ENCODE results near the gene TTC1.

DNA sequence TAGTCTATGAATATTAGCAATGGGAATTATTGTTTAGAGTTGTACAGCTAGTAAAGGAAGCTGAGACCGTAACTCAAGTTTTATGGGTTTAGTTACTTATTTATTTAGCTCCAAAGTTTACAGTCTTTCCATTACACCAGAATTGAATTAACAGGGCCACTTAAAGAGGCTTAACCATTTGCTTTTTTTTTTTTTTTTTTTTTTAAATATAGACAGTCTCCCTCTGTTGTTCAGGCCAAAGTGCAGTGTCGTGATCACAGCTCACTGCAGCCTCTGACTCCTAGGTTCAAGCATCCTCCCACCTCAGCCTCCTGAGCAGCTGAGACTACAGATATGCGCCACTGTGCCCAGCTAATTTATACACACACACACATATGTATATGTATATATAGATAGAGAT lies 1.4 kb upstream of the TTC1 start:
- TF ChIP-seq POLR2A (IDR thresholded peaks at IDR 0.05; ENCODE audit: control extremely low read depth in 1 of 2, low read depth in 2 of 2, low read length in 2 of 2) (no peak), ZNF274 (IDR thresholded peaks at IDR 0.05; ENCODE audit: borderline replicate concordance, extremely low read depth, low read length) (no peak), EZH2 (IDR thresholded peaks at IDR 0.05; ENCODE audit: low read depth, low read length, severe bottlenecking) (no peak), JUN (IDR thresholded peaks at IDR 0.05; ENCODE audit: low read depth, low read length) (no peak), CHD2 (IDR thresholded peaks at IDR 0.05; ENCODE audit: low read length) (no peak), KDM4A (IDR thresholded peaks at IDR 0.05; ENCODE audit: low read depth, low read length, severe bottlenecking) (no peak)
- TF ChIP-seq, protein P1, sequence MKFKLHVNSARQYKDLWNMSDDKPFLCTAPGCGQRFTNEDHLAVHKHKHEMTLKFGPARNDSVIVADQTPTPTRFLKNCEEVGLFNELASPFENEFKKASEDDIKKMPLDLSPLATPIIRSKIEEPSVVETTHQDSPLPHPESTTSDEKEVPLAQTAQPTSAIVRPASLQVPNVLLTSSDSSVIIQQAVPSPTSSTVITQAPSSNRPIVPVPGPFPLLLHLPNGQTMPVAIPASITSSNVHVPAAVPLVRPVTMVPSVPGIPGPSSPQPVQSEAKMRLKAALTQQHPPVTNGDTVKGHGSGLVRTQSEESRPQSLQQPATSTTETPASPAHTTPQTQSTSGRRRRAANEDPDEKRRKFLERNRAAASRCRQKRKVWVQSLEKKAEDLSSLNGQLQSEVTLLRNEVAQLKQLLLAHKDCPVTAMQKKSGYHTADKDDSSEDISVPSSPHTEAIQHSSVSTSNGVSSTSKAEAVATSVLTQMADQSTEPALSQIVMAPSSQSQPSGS (IDR thresholded peaks at IDR 0.05; ENCODE audit: low read length), result no peak

Data from H1 (cell line).